Smooth muscle cell (in vitro differentiated cells): ENCODE measurements around the gene STK32C. TPM values are rescaled to one million over a fixed set of nuclear protein-coding genes. Genes with fewer than 3 reads are reported as not detected.

Experiments used
- DNase-seq: peaks from one replicate; lab custom pipeline; 2025; ENCODE audit not compliant: unreplicated experiment; lab: John Stamatoyannopoulos, UW
- H2AFZ ChIP-seq: fragments of 200-600 bp; sonication (generic); 2 replicates; pipeline ENCODE4 v1.6.0; 2016; ENCODE audit warnings: antibody characterized with exemption, low read depth, mild to moderate bottlenecking
- H3F3A ChIP-seq: fragments of 200-600 bp; sonication (generic); 2 replicates; pipeline ENCODE4 v1.6.0; 2017; ENCODE audit warnings: antibody characterized with exemption, low read depth
- H3K27ac ChIP-seq: fragments of 200-600 bp; sonication (generic); 2 replicates; pipeline ENCODE4 v1.5.1; 2016; ENCODE audit warnings: low read depth, mild to moderate bottlenecking
- H3K27me3 ChIP-seq: fragments of 200-600 bp; sonication (generic); 2 replicates; pipeline ENCODE4 v1.6.1; 2016; ENCODE audit warnings: low read depth, mild to moderate bottlenecking
- H3K36me3 ChIP-seq: fragments of 200-600 bp; sonication (generic); 2 replicates; pipeline ENCODE4 v1.5.1; 2016; ENCODE audit warnings: low read depth
- H3K4me1 ChIP-seq: fragments of 200-600 bp; sonication (generic); 2 replicates; pipeline ENCODE4 v1.5.1; 2016; ENCODE audit warnings: low read depth
- H3K4me2 ChIP-seq: fragments of 200-600 bp; sonication (generic); 2 replicates; pipeline ENCODE4 v1.6.0; 2016; ENCODE audit warnings: mild to moderate bottlenecking
- H3K4me3 ChIP-seq: fragments of 200-600 bp; sonication (generic); 2 replicates; pipeline ENCODE4 v1.5.1; 2016; ENCODE audit warnings: mild to moderate bottlenecking
- H3K79me2 ChIP-seq: fragments of 200-600 bp; sonication (generic); 2 replicates; pipeline ENCODE4 v1.6.0; 2016; ENCODE audit warnings: low read depth, mild to moderate bottlenecking
- H3K9ac ChIP-seq: fragments of 200-600 bp; sonication (generic); 2 replicates; pipeline ENCODE4 v1.6.0; 2016; ENCODE audit warnings: low read depth
- H3K9me3 ChIP-seq: fragments of 200-600 bp; sonication (generic); replicated peaks from 2 replicates; pipeline ENCODE4 v1.5.1; 2016; ENCODE audit warnings: low read depth
- H4K20me1 ChIP-seq: fragments of 200-600 bp; sonication (generic); 2 replicates; pipeline ENCODE4 v1.6.0; 2016; ENCODE audit warnings: low read depth
- CTCF ChIP-seq: fragments of 200-600 bp; sonication (generic); IDR thresholded peaks from 2 replicates; pipeline ENCODE4 v1.5.1; 2017; ENCODE audit warnings: borderline replicate concordance, mild to moderate bottlenecking, antibody characterized with exemption; ENCODE audit not compliant: insufficient read depth, poor library complexity, severe bottlenecking
- WGBS: methylation state at CpG from one replicate; pipeline ENCODE4 v1.1.7; 2016; ENCODE audit warnings: low lambda C conversion rate; 5-methylcytosine and 5-hydroxymethylcytosine counted together
- polyA plus RNA-seq: library from polyadenylated mRNA; unstranded; fragments of >200 nt; fragmentation: Nextera tagmentation; extraction: Ambion mirVana; gene quantifications from 2 replicates; pipeline ENCODE4 v1.2.1, GENCODE V29; 2016
- total RNA-seq: library from RNA; depleted of rRNA; stranded (reverse); fragments of >200 nt; gene quantifications from 2 replicates; pipeline ENCODE4 v1.2.3, GENCODE V29; 2014

Gene STK32C
- total and polyA plus RNA-seq, 2 experiments from 2014 or later, result 2.3 to 13.2 TPM

DNA sequence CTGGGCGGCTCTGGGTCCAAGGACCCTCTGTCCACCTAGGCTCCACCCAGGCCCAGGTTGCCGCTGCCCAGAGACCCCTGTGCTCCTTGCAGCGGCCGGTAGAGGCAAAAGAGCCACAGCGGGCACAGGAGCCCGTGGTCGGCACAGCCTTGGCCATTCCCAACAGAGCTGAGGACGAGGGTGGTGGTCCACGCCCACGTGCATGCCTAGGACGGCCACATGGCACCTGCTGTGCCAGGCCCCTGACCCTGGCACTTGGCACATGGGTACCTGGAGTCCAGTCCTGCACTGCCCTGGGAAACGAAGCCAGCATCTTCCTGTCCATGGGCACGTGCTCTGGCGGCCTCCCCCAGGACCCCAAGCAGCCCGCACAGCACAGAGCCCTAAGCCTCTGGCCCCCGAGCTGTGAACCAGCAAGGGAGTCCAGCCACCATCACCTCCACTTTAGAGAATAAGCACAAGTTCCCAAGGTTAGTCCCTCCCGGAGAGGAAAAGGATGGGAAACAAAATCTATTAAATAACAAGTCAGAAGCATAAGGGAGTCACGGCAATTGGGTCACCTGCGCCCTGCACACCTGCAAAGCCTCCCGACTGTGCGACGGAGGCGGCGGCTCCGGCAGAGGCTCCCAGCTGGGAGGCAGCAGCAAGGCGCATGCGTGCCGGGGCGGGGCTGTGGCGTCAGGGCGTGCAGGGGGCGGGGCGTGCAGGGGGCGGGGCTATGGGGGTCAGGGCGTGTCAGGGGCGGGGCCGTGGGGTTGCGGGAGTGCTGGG, 59.1 kb downstream of the STK32C start:
- Histone ChIP-seq H4K20me1 (no peaks in the 10 kb centered on the region), H3K27ac (no peak overlapping the region), H3K27me3 (no peaks in the 10 kb centered on the region), H3K4me1 (peaks cover 9% of the 10 kb centered on the region), H3K9me3 (no peaks in the 10 kb centered on the region), H3F3A (no peaks in the 10 kb centered on the region), H2AFZ (peak overlapping the region; percentile 59), H3K4me2 (peak overlapping the region; percentile 85), H3K79me2 (no peaks in the 10 kb centered on the region), H3K9ac (no peak overlapping the region), H3K4me3 (peak overlapping the region; percentile 42), H3K36me3 (no peaks in the 10 kb centered on the region)
- WGBS, result 41% methylated on average over 34 of the region's 38 CpGs
- TF ChIP-seq CTCF, result no peak
- peak; percentile 49 for DNase-seq

DNA sequence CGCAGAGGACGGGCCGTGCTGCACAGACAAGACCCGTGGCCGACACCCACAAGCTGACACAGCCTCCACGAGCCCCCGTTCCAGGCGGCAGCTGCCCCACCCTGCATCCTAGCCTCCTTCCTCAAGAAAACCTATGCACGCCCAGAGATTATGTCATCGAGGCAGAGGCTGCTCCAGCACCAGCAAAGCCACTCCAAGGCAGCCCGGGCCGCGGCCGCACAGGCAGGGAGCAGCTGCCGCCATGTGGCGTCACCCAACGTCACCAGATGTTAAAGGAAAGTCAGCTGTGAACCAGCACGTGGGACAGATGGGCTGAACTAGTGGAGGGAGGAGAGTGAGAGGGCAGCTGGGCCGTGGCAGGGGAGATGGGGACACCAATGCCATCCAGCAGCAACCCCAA, 59.8 kb downstream of the STK32C start:
- no peaks in the 10 kb centered on the region for H3K9me3 ChIP-seq
- H3K9ac ChIP-seq, result no peak overlapping the region
- H3K4me1 ChIP-seq, result peaks cover 11% of the 10 kb centered on the region
- no peak overlapping the region for H3K27ac ChIP-seq
- no peak for DNase-seq
- no peak overlapping the region for H3K4me3 ChIP-seq
- 92% methylated on average over 19 of the region's 19 CpGs for WGBS
- H3F3A ChIP-seq, result no peaks in the 10 kb centered on the region
- H2AFZ ChIP-seq, result no peak overlapping the region
- TF ChIP-seq CTCF, result no peak
- no peaks in the 10 kb centered on the region for H3K79me2 ChIP-seq
- no peaks in the 10 kb centered on the region for H4K20me1 ChIP-seq
- no peak overlapping the region for H3K4me2 ChIP-seq
- no peaks in the 10 kb centered on the region for H3K36me3 ChIP-seq
- H3K27me3 ChIP-seq, result no peaks in the 10 kb centered on the region

GRCh38 chr10:132246296-132246695, 61.5 kb downstream of the STK32C start:
- Histone ChIP-seq H3K27ac (no peak overlapping the region), H3K4me2 (no peak overlapping the region), H3K36me3 (no peaks in the 10 kb centered on the region), H3K4me3 (no peak overlapping the region), H3F3A (no peaks in the 10 kb centered on the region), H3K4me1 (peaks cover 13% of the 10 kb centered on the region), H4K20me1 (no peaks in the 10 kb centered on the region), H2AFZ (no peak overlapping the region), H3K9ac (no peak overlapping the region), H3K79me2 (no peaks in the 10 kb centered on the region), H3K9me3 (no peaks in the 10 kb centered on the region), H3K27me3 (no peaks in the 10 kb centered on the region)
- DNase-seq, result no peak
- no peak for TF ChIP-seq CTCF
- 95% methylated on average over 13 of the region's 13 CpGs for WGBS

DNA sequence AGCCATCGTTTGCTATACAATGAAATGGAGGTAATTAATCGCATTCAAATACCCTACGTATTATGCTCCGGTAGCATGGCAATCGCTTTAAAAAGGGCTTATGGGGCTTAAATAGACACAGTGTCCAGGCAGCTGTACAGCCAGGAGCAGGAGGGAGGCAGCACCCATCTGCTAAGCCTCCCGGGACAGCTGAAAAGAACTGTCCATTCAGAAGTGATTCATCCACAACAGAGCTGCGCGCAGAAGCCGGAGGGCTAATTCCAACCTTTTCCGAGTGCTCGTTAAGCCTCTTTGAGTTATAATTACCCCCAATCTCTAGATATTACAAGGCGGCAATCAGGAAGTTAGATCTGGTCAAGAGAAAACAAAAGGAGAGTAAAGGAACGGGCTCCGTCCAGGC, 62.7 kb downstream of the STK32C start:
- H3K4me1 ChIP-seq, result peaks cover 13% of the 10 kb centered on the region
- no peaks in the 10 kb centered on the region for H3K27me3 ChIP-seq
- no peak overlapping the region for H2AFZ ChIP-seq
- no peaks in the 10 kb centered on the region for H4K20me1 ChIP-seq
- no peak for DNase-seq
- H3K9me3 ChIP-seq, result no peaks in the 10 kb centered on the region
- TF ChIP-seq CTCF, result no peak
- no peaks in the 10 kb centered on the region for H3K36me3 ChIP-seq
- no peak overlapping the region for H3K27ac ChIP-seq
- H3K4me3 ChIP-seq, result no peak overlapping the region
- H3K79me2 ChIP-seq, result no peaks in the 10 kb centered on the region
- H3K4me2 ChIP-seq, result no peak overlapping the region
- H3K9ac ChIP-seq, result no peak overlapping the region
- 67% methylated on average over 14 of the region's 14 CpGs for WGBS
- no peaks in the 10 kb centered on the region for H3F3A ChIP-seq
